ENCODE data around the gene USP13. TPM values are rescaled to one million over a fixed set of nuclear protein-coding genes. Genes with fewer than 3 reads are reported as not detected.
A peak's percentile ranks its signal among the peaks of the same experiment; 100 is the strongest.

Gene USP13
- total and polyA plus RNA-seq, 12 donors = 13.7 to 181 (median 142) TPM

DNA sequence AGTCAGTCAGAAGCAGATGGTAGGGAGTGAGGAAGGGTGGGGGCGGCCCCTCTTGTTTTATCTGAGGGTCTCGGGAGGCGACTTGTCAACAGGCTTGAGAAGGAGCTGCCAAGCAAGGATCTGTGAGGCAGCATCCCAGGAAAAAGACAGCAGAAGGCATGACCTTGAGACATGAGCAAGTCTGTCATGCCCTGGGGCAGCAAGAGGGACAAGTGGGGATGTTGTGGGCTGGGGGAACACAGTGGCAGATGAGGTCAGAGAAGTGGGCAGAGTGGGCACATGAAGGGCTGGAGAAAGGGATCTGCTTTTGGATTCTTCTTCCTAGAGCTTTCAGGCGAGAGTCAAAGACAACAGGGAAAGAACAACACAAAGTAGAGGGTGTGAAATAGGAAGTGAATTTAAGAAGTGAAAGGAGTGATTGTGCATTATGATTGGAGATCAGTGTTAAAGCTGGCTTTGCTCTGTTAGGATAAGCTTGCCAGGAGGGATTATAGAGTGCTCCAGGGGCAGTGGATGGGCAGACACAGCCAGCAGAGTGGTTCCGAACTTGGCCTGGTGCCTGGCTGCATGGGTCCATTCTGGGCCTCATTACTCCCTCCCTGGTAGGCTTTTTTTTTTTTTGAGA, 73.3 kb downstream of the USP13 start:
- no peak overlapping the region for H3K4me3 ChIP-seq
- no peaks in the 10 kb centered on the region for H3K27me3 ChIP-seq
- H3K36me3 ChIP-seq = peaks cover 0 to 42% (median 18%) of the 10 kb centered on the region in 9 donors
- DNase-seq (peak in 1 of 2 donors; percentile 22), ATAC-seq (peak in 7 of 8 donors; percentile 53 to 83 (median 57))
- no peaks in the 10 kb centered on the region for H3K9me3 ChIP-seq
- TF ChIP-seq, protein P1, sequence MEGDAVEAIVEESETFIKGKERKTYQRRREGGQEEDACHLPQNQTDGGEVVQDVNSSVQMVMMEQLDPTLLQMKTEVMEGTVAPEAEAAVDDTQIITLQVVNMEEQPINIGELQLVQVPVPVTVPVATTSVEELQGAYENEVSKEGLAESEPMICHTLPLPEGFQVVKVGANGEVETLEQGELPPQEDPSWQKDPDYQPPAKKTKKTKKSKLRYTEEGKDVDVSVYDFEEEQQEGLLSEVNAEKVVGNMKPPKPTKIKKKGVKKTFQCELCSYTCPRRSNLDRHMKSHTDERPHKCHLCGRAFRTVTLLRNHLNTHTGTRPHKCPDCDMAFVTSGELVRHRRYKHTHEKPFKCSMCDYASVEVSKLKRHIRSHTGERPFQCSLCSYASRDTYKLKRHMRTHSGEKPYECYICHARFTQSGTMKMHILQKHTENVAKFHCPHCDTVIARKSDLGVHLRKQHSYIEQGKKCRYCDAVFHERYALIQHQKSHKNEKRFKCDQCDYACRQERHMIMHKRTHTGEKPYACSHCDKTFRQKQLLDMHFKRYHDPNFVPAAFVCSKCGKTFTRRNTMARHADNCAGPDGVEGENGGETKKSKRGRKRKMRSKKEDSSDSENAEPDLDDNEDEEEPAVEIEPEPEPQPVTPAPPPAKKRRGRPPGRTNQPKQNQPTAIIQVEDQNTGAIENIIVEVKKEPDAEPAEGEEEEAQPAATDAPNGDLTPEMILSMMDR (IDR thresholded peaks at IDR 0.05) = no peak
- peak overlapping the region in 6 of 10 donors; percentile 29 to 61 (median 42) for H3K27ac ChIP-seq
- intact Hi-C loops (cut with DNase I) = no loop called here
- WGBS, 2 donors = 66 to 70% methylated on average over 5 of the region's 5 CpGs
- H3K4me1 ChIP-seq = peaks cover 0 to 13% (median 5%) of the 10 kb centered on the region in 9 donors

DNA sequence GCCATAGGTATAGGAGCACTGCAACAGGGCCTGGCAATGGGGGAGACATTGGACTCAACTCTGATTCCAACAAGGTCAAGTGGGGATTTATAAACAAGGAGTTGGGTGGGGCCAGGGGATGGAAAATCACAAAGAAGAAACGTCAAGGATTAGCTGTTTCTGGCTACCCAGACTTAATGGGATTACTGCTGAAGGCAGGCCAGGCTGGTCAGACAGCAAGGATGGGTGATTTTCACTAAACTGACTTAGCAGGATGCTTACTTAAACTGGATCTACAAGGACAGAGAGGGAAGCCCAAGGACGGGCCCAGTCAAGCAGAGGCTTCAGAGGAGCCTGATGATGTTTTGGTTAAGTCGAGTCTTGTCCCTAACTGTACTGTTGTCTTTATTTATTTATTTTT, 76.2 kb downstream of the USP13 start:
- DNase-seq = no peak
- WGBS, 2 donors = 89 to 90% methylated on average over 3 of the region's 3 CpGs
- ATAC-seq = no peak
- Histone ChIP-seq H3K9me3 (no peaks in the 10 kb centered on the region), H3K4me1 (peaks cover 0 to 36% (median 19%) of the 10 kb centered on the region in 9 donors), H3K4me3 (no peak overlapping the region), H3K36me3 (peaks cover 0 to 36% (median 18%) of the 10 kb centered on the region in 9 donors), H3K27me3 (no peaks in the 10 kb centered on the region), H3K27ac (no peak overlapping the region)
- TF ChIP-seq, protein P1 (IDR thresholded peaks at IDR 0.05) = no peak
- intact Hi-C loops (cut with DNase I) = no loop called here

DNA sequence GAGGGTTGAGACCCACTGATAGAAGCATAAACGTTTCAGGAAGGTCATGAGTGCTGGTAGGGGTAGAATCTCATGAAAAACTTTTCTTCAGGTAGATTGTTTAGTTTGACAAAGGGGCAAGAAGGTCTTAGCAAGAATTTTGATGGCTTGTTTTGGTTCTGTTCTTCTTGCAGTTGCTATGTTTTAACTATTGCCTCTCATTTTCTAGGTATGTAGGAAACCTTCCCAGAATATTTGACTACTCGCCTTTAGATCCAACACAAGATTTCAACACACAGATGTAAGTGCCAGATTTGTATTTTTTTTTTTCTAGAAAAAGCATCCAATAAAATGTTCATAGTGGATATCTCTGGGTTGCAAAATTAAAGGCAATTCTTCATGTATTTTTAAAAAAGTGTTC, 77.1 kb downstream of the USP13 start:
- intact Hi-C loops (cut with DNase I) = loop anchor here in 2 of 10 donors (5.0 kb wide), 1 partner anchor 78 kb away; the partner anchor contains the start of gene USP13 (in 2 of the 2)
- Histone ChIP-seq H3K9me3 (no peaks in the 10 kb centered on the region), H3K36me3 (peaks cover 0 to 36% (median 18%) of the 10 kb centered on the region in 9 donors), H3K4me3 (no peak overlapping the region), H3K27me3 (no peaks in the 10 kb centered on the region), H3K27ac (no peak overlapping the region), H3K4me1 (peaks cover 0 to 45% (median 23%) of the 10 kb centered on the region in 9 donors)
- WGBS, 2 donors = 86 to 91% methylated on average over 2 of the region's 2 CpGs
- ATAC-seq = no peak
- TF ChIP-seq, protein P1 (IDR thresholded peaks at IDR 0.05) = no peak
- DNase-seq = no peak

DNA sequence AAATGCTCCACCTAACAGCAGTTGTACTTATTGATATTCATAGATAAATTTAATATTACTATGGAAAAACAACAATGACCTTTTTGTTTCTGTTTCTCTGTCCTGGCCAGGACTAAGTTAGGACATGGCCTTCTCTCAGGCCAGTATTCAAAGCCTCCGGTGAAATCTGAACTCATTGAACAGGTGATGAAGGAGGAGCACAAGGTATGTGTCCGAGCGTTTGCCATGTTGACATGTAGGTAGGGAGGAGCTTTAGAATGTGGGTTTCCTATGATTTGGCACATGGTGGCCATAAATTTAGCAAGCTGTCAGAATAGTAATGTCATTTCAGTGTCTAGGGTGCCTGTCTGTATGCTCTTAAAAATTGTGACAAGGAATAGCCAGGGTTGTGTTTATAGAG, 77.7 kb downstream of the USP13 start:
- Histone ChIP-seq H3K27ac (no peak overlapping the region), H3K36me3 (peaks cover 0 to 37% (median 18%) of the 10 kb centered on the region in 9 donors), H3K9me3 (no peaks in the 10 kb centered on the region), H3K4me3 (no peak overlapping the region), H3K27me3 (no peaks in the 10 kb centered on the region), H3K4me1 (peaks cover 0 to 50% (median 23%) of the 10 kb centered on the region in 9 donors)
- TF ChIP-seq, protein P1 (IDR thresholded peaks at IDR 0.05) = no peak
- intact Hi-C loops (cut with DNase I) = loop anchor here in 2 of 10 donors (5.0 kb wide), 1 partner anchor 78 kb away; the partner anchor contains the start of gene USP13 (in 2 of the 2)
- ATAC-seq (no peak), DNase-seq (no peak)
- WGBS, 2 donors = 96 to 98% methylated on average over 3 of the region's 3 CpGs
